SU-DHL-6 (cell line): Measurements from ENCODE around the gene FTHL17.

ENCODE experiments used
- CTCF ChIP-seq: fragments of 200-600 bp; sonication (generic); IDR thresholded peaks from one replicate; pipeline ENCODE4 v1.5.1; 2017; ENCODE audit warnings: antibody characterized with exemption, mild to moderate bottlenecking, low read length, moderate library complexity; ENCODE audit not compliant: insufficient read depth, poor library complexity, severe bottlenecking
- EZH2phosphoT487 ChIP-seq: fragments of 200-600 bp; sonication (generic), shearing (Covaris generic); conservative IDR thresholded peaks from 2 replicates; pipeline ENCODE4 v1.6.1; 2018; ENCODE audit warnings: mild to moderate bottlenecking, antibody characterized with exemption, low read length, moderate library complexity, mixed read lengths

GRCh38 chrX:31057291-31057690, 14.6 kb downstream of the FTHL17 start:
- TF ChIP-seq CTCF: no peak
- no peak for TF ChIP-seq EZH2phosphoT487
